Choroid plexus epithelial cell (primary cell): ENCODE data around the gene PLBD2.

Source experiments
- DNase-seq: peaks from one replicate; pipeline ENCODE4 v3.0.0-alpha.2; 2010; ENCODE audit warnings: low read depth
- H3K4me3 ChIP-seq: 2 replicates; pipeline ENCODE4 v1.5.1; 2011; ENCODE audit warnings: low read depth, mild to moderate bottlenecking, control low read depth, low read length, moderate library complexity
- CTCF ChIP-seq: conservative IDR thresholded peaks from 2 replicates; pipeline ENCODE4 v1.5.1; 2011; ENCODE audit warnings: low read depth, mild to moderate bottlenecking, control low read depth, inconsistent platforms, low read length, moderate library complexity

The PLBD2 gene

GRCh38 chr12:113374823-113375428 lies 16.5 kb downstream of the PLBD2 start:
- no peak for TF ChIP-seq CTCF
- H3K4me3 ChIP-seq = no peak overlapping the region
- no peak for DNase-seq

- TF ChIP-seq CTCF = no peak
- no peak for DNase-seq
- no peak overlapping the region for H3K4me3 ChIP-seq
These were observed 19.9 kb downstream of the PLBD2 start for GRCh38 chr12:113378291-113378690.

GRCh38 chr12:113381220-113381619 lies 22.8 kb downstream of the PLBD2 start:
- DNase-seq = no peak

GRCh38 chr12:113382206-113382605 lies 23.8 kb downstream of the PLBD2 start:
- TF ChIP-seq CTCF = no peak
- no peak for DNase-seq
- no peak overlapping the region for H3K4me3 ChIP-seq

More at GRCh38 chr12:113381220-113381619, 22.8 kb downstream of the PLBD2 start:
- H3K4me3 ChIP-seq = no peak overlapping the region
- no peak for TF ChIP-seq CTCF

GRCh38 chr12:113384778-113385177 lies 26.4 kb downstream of the PLBD2 start:
- no peak for DNase-seq
- no peak overlapping the region for H3K4me3 ChIP-seq
- TF ChIP-seq CTCF = no peak

GRCh38 chr12:113385282-113385882 lies 27.0 kb downstream of the PLBD2 start:
- DNase-seq = no peak
- TF ChIP-seq CTCF = no peak
- H3K4me3 ChIP-seq = no peak overlapping the region

GRCh38 chr12:113386866-113387566 lies 28.6 kb downstream of the PLBD2 start:
- TF ChIP-seq CTCF = no peak
- H3K4me3 ChIP-seq = no peak overlapping the region
- no peak for DNase-seq
